HG03575 (cell line): ENCODE results near the gene GNLY.

Experiments used
- ATAC-seq: cut with Tn5 transposase; IDR thresholded peaks from one replicate; pipeline ENCODE4 v1.9.1; 2021; ENCODE audit not compliant: unreplicated experiment, insufficient number of reproducible peaks, low FRiP score; ENCODE audit errors: extremely low read depth

The GNLY gene

GRCh38 chr2:85734015-85734414 lies 39.9 kb downstream of the GNLY start:
- no peak for ATAC-seq

GRCh38 chr2:85734942-85735608 lies 40.9 kb downstream of the GNLY start:
- ATAC-seq = no peak

GRCh38 chr2:85735691-85736090 lies 41.5 kb downstream of the GNLY start:
- no peak for ATAC-seq

- no peak for ATAC-seq
Measured at GRCh38 chr2:85736456-85737355, 42.5 kb downstream of the GNLY start.

GRCh38 chr2:85737481-85737880 lies 43.3 kb downstream of the GNLY start:
- no peak for ATAC-seq

- no peak for ATAC-seq
Measured at GRCh38 chr2:85737961-85738360, 43.8 kb downstream of the GNLY start.

GRCh38 chr2:85740193-85740592 lies 46.0 kb downstream of the GNLY start:
- no peak for ATAC-seq

- no peak for ATAC-seq
Measured at GRCh38 chr2:85741211-85741832, 47.2 kb downstream of the GNLY start.

- ATAC-seq = no peak
Measured at GRCh38 chr2:85741833-85742455, 47.8 kb downstream of the GNLY start.

- no peak for ATAC-seq
Measured at GRCh38 chr2:85743304-85743978, 49.3 kb downstream of the GNLY start.

- ATAC-seq = no peak
Measured at GRCh38 chr2:85744055-85744454, 49.9 kb downstream of the GNLY start.

- ATAC-seq = no peak
Measured at GRCh38 chr2:85744741-85745601, 50.8 kb downstream of the GNLY start.

GRCh38 chr2:85745619-85746018 lies 51.5 kb downstream of the GNLY start:
- ATAC-seq = no peak

- ATAC-seq = no peak
Measured at GRCh38 chr2:85746321-85747004, 52.3 kb downstream of the GNLY start.

- no peak for ATAC-seq
Measured at GRCh38 chr2:85747441-85747840, 53.3 kb downstream of the GNLY start.

- no peak for ATAC-seq
Measured at GRCh38 chr2:85748039-85748734, 54.0 kb downstream of the GNLY start.
